Measurements from ENCODE around the gene CMTM3.

DNA sequence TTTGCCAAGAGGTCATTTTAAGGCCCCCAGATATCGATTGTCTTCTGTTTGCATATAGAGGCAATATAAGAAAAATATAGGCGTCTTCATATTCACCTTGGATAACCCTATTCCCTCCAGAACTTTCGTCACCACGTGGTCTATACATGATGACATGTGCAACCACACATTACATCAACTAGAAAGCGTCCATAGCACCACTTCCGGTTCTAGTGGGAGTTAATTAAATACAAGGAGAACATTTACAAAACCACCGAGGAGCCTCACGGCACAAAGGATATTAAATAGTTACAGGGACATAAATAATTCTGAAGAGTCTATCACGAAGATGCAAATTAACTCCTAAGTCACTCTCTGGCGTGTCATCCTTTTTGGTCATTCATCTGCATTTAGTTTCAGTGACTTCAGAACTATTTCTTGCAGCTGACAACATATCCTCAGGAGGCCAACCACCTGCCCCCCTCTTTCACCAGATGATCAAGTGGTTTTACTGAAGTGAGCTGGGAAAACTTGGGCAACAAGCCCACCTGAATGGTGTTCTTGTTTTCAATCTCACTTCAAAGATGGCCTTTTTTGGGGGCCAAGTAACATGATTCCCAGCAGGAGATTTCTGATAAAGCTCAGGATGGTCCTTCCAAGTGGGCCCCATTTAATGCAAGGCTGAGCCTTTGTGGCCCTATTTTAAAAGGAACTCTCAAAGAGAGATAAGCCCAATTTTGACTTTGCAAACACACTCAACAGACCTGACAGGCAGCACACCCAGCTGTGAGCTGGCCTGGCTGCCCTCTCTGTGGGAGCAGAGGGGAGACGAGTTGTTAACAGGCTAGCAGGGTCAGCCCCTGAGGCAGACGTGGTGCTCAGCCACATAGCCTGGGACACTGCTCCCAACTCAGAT is 15.3 kb downstream of the CMTM3 start:
- TF ChIP-seq, protein P1, sequence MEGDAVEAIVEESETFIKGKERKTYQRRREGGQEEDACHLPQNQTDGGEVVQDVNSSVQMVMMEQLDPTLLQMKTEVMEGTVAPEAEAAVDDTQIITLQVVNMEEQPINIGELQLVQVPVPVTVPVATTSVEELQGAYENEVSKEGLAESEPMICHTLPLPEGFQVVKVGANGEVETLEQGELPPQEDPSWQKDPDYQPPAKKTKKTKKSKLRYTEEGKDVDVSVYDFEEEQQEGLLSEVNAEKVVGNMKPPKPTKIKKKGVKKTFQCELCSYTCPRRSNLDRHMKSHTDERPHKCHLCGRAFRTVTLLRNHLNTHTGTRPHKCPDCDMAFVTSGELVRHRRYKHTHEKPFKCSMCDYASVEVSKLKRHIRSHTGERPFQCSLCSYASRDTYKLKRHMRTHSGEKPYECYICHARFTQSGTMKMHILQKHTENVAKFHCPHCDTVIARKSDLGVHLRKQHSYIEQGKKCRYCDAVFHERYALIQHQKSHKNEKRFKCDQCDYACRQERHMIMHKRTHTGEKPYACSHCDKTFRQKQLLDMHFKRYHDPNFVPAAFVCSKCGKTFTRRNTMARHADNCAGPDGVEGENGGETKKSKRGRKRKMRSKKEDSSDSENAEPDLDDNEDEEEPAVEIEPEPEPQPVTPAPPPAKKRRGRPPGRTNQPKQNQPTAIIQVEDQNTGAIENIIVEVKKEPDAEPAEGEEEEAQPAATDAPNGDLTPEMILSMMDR (IDR thresholded peaks at IDR 0.05; ENCODE audit: insufficient read depth, low read length) = no peak
- no peak for TF ChIP-seq POLR2AphosphoS5 (IDR thresholded peaks at IDR 0.05; ENCODE audit: low read depth)
- TF ChIP-seq GABPA (IDR thresholded peaks at IDR 0.05; ENCODE audit: low read depth) = no peak
- TF ChIP-seq, protein P2, sequence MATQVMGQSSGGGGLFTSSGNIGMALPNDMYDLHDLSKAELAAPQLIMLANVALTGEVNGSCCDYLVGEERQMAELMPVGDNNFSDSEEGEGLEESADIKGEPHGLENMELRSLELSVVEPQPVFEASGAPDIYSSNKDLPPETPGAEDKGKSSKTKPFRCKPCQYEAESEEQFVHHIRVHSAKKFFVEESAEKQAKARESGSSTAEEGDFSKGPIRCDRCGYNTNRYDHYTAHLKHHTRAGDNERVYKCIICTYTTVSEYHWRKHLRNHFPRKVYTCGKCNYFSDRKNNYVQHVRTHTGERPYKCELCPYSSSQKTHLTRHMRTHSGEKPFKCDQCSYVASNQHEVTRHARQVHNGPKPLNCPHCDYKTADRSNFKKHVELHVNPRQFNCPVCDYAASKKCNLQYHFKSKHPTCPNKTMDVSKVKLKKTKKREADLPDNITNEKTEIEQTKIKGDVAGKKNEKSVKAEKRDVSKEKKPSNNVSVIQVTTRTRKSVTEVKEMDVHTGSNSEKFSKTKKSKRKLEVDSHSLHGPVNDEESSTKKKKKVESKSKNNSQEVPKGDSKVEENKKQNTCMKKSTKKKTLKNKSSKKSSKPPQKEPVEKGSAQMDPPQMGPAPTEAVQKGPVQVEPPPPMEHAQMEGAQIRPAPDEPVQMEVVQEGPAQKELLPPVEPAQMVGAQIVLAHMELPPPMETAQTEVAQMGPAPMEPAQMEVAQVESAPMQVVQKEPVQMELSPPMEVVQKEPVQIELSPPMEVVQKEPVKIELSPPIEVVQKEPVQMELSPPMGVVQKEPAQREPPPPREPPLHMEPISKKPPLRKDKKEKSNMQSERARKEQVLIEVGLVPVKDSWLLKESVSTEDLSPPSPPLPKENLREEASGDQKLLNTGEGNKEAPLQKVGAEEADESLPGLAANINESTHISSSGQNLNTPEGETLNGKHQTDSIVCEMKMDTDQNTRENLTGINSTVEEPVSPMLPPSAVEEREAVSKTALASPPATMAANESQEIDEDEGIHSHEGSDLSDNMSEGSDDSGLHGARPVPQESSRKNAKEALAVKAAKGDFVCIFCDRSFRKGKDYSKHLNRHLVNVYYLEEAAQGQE (IDR thresholded peaks at IDR 0.05; ENCODE audit: insufficient replicate concordance, low read depth) = no peak
- no peak for TF ChIP-seq SPI1 (IDR thresholded peaks at IDR 0.05; ENCODE audit: borderline replicate concordance, low read depth)

All from HL-60 (cell line).